Adrenal gland (tissue), 5 donors: ENCODE data around the gene GPR176.

ENCODE experiments used
- POLR2A ChIP-seq, 2 donors: fragments of 450-650 bp; IDR thresholded peaks; one replicate each; pipeline ENCODE4 v1.6.1; 2017; ENCODE audit warnings: antibody characterized with exemption in 2 of 2, mild to moderate bottlenecking in 2 of 2, moderate library complexity in 1 of 2
- TF ChIP-seq, protein P1 (sequence below), 6 experiments: fragments of 450-650 bp in 4 of 6; fragments of 200-600 bp in 2 of 6; sonication (generic) in 1 of 6; IDR thresholded peaks; 1 replicate in 5 of 6; 2 replicates in 1 of 6; pipeline versions ENCODE4 v1.5.1 to v1.8.0; 2016 to 2021; ENCODE audit warnings: antibody characterized with exemption in 6 of 6, mild to moderate bottlenecking in 2 of 6, moderate library complexity in 1 of 6
- donor health status: DM: no; HTN: no; CAD: no.

DNA sequence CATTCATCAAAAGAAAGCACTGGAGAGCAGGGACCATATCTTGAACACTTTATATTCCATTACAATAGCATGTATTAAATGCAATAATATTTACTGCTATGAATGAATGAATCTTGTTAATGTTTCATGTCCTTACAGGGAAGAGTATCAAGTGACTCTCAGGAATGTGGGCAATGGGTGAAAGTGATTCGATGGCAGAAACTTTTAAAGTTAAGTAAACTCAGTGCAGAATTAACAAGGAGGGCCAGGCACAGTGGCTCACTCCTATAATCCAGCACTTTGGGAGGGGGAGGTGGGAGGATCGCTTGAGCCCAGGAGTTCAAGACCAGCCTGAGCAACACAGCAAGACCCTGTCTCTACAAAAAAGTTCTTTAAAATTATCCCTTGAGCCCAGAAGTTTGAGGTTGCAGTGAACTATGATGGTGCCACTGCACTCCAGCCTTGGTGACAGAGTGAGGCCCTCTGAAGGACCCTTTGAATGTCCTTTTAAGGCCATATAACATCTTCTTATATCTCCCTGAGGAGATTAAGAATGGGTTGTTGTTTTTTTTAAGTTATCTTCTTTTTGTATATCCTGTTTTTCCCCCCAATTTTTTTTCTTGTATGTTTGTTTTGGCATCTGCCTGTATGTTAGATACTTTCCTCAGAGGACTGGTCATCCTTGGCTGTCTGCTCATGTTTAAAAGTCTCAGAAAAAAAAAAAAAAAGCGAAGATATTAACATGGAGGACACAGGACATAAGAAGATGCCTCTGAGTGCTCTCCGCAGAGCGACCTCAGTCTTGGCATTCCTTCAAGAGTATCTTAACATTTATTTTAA is 127.8 kb downstream of the GPR176 start:
- TF ChIP-seq, protein P1, sequence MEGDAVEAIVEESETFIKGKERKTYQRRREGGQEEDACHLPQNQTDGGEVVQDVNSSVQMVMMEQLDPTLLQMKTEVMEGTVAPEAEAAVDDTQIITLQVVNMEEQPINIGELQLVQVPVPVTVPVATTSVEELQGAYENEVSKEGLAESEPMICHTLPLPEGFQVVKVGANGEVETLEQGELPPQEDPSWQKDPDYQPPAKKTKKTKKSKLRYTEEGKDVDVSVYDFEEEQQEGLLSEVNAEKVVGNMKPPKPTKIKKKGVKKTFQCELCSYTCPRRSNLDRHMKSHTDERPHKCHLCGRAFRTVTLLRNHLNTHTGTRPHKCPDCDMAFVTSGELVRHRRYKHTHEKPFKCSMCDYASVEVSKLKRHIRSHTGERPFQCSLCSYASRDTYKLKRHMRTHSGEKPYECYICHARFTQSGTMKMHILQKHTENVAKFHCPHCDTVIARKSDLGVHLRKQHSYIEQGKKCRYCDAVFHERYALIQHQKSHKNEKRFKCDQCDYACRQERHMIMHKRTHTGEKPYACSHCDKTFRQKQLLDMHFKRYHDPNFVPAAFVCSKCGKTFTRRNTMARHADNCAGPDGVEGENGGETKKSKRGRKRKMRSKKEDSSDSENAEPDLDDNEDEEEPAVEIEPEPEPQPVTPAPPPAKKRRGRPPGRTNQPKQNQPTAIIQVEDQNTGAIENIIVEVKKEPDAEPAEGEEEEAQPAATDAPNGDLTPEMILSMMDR (IDR thresholded peaks at IDR 0.05), result no peak
- no peak for TF ChIP-seq POLR2A (IDR thresholded peaks at IDR 0.05)
